GM19397 (cell line): ENCODE measurements around the gene BLOC1S4.

ENCODE experiments used
- ATAC-seq: cut with Tn5 transposase; IDR thresholded peaks from one replicate; pipeline ENCODE4 v1.9.1; 2021; ENCODE audit warnings: mild to moderate bottlenecking, moderate library complexity; ENCODE audit not compliant: unreplicated experiment

The BLOC1S4 gene

DNA sequence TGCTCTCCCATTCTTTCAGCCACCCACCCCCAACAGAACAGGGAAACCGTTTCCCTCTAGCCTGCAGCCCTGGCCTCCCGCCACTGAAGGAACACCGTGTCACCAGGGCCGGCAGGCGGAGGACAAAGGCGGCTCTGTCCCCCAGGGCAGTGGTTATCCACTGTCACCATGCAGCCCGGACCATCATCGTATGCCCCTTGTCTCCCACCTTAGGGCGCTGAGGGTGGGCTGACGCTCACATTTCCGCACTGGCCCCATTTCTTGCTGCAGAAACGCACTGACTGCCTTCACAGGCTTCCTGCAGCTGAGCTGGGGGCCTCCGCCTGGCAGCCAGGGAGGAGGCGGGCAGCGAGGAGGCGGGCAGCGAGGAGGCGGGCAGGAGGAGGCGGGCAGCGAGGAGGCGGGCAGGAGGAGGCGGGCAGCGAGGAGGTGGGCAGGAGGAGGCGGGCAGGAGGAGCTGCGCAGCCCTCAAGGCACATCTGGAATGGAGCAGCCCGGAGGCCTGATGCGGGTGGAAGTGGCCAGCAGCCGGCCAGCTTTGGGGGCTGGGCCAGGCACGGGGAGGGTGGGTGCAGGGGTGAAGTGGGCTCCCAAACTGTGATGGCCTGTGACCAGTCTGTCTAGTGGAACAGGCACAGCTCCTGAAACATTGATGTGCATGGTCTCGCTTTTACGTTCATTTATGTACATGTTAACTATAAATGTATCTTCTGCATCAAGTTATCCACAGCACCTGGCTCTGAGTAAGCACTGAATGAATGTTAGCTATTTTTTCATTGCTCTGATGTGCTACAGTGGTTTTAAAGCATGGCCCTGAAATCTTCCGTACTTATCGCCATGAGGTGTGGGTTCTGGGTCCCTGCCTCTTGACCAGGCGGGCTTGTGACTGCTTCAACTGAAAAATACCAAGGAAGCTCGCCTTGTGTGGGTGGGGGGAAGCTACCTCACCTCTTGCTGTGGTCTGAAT, 46.0 kb downstream of the BLOC1S4 start:
- no peak for ATAC-seq

DNA sequence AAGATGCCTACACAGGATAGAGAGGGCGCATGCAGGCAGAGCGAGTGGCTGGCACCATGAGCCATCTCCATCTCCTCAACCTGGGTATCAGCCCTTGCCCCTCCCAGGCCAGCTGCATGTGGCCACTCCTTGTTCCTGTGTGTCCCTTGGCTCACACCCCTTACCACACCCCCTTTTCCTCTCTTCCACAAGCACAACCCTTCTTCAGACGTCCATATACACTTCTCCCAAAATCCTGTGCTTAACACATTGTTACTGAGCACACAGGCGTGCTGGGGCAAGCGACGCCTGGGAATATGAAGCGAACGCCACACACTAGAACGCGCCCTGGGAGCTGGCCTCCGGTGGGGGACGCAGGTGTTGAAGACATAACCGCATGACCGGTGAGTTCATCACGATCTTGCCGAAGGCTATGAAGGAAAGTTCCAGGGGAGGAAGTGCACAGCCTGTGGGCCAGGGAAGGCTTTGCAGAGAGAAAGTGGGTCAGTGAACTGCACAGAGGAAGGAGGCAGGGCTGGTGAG, 47.4 kb downstream of the BLOC1S4 start:
- ATAC-seq = no peak

DNA sequence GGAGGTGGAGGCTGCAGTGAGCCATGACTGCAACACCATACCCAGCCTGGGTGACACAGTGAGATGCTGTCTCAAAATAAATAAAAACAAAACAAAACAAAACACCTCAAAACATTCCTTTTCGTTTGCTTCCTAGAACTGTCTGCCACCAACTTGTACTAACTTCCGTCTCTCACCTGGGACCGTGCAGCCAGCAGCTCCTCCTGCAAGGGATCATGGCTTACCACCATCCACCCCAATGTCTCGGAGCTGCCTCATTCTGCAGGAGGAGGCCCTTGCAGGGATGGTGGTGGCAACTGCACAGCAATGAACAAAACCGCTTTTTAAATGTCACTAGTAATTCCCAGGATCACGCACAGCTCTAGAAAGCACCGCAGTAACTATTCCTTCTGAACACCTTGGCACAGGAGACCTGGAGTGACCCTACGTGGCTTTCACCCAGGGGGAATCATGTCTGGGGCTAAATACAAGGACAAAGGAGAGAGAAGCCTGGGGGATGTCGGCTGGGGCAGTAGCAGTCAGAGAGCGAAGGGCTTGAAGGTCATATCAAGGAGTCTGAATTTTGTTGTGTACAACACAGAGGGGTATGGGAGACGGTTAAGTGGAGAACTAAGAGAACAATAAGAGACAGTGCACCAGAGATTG, 49.1 kb downstream of the BLOC1S4 start:
- no peak for ATAC-seq

DNA sequence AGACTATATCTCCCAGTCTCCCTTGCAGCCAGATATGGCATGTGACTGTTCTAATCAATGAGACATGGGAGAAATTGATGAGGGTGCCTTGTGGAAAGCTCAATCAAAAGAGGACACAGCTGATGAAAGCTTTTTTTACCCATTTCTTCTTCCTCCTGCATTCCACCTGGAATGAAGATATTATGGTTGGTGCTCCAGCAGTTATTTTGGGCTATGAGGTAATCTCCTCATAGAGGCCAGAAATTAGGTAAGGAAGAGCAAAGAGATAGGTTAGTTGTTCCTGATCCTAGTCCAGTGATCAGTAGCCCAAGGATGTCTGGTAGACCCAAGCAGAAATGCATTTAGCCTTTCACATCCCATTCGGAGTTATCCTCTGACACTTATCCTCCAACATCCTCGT, 49.7 kb downstream of the BLOC1S4 start:
- ATAC-seq = no peak
